SJCRH30 (cell line): Measurements from ENCODE around the gene WLS. TPM values are rescaled to one million over a fixed set of nuclear protein-coding genes. Genes with fewer than 3 reads are reported as not detected.
"Not testable (repeated sequence)": the region's sequence is repeated elsewhere in the genome, so short reads cannot be mapped to it uniquely, and the experiment has no call there.

ENCODE experiments used
- DNase-seq, 2 experiments: peaks; one replicate each; pipeline ENCODE4 v3.0.0-alpha.2; 2015 to 2020
- H3K27ac ChIP-seq: fragments of 250-450 bp; sonication (Bioruptor Pico); 2 replicates; pipeline ENCODE4 v1.5.1; 2020; ENCODE audit warnings: mild to moderate bottlenecking, moderate library complexity
- H3K27me3 ChIP-seq: fragments of 250-450 bp; sonication (Bioruptor Pico); 2 replicates; pipeline ENCODE4 v1.5.1; 2020; ENCODE audit warnings: mild to moderate bottlenecking, moderate library complexity
- H3K36me3 ChIP-seq: fragments of 250-450 bp; sonication (Bioruptor Pico); 2 replicates; pipeline ENCODE4 v1.5.1; 2020; ENCODE audit warnings: mild to moderate bottlenecking, moderate library complexity
- H3K4me1 ChIP-seq: fragments of 250-450 bp; sonication (Bioruptor Pico); 2 replicates; pipeline ENCODE4 v1.5.1; 2020; ENCODE audit warnings: mild to moderate bottlenecking, moderate library complexity
- H3K4me3 ChIP-seq: fragments of 250-450 bp; sonication (Bioruptor Pico); 2 replicates; pipeline ENCODE4 v1.5.1; 2020; ENCODE audit warnings: mild to moderate bottlenecking, moderate library complexity
- H3K9me3 ChIP-seq: fragments of 250-450 bp; sonication (Bioruptor Pico); replicated peaks from 2 replicates; pipeline ENCODE4 v1.5.1; 2020; ENCODE audit warnings: mild to moderate bottlenecking, moderate library complexity
- total RNA-seq: library from RNA; depleted of rRNA; stranded (reverse); fragments of >200 nt; shearing (Covaris generic); gene quantifications from 2 replicates; pipeline ENCODE4 v1.2.3, GENCODE V29; 2014; rRNA removed

WLS gene
- total RNA-seq: 38.1 and 43.2 TPM in 2 replicates

DNA sequence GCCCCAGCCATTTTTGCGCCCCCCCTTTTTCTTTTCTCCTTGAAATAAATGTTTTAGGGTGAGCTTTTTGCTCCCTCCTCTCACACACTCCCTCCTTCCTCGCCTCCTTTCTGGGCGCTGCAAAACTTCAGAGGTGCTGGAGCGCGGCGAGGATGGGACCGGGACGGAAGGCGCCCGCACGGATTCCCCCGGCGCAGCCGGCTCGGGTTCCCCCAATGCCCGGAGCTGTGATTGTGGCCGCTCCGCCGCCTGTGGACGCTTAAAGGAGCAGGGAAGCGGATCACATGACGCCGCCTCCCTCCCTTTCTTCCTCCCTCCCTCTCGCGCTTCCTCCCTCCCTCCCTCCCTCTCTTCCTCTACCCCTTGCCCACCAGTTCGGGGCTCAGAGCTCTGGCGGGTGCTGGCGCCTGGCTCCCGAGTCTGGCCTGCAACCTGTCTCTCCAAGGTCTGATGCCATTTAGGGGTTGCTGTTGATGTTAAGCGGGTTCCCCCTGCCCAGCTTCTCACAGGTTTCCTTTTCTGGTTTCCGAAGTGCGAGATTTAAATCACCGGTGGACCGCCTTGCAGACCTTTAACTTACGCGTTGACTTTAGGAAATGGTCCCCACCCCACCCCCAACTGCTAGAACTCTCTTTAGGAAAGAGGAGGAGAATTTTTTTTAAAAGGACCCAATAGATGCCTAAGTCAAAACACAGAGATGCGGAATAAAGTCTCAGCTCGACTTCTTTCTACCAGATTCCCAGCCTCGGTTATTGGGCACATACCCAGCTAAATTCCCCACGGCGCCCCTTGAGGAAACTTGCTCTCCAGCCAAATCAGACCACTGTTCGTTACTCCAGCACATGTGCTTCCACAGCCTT is at the start of gene WLS:
WLS (minus strand) TSS at position 235 of the 860 bp plus-strand sequence; CDS start at position 11, 224 bp downstream.
- H3K4me1 ChIP-seq: peaks cover 7% of the 10 kb centered on the region
- H3K27me3 ChIP-seq: no peaks in the 10 kb centered on the region
- peak; percentile 87 to 91 for DNase-seq
- peak within 1 kb of the TSS; percentile 74 for H3K4me3 ChIP-seq
- no peaks in the 10 kb centered on the region for H3K36me3 ChIP-seq
- no peaks in the 10 kb centered on the region for H3K9me3 ChIP-seq
- peak within 1 kb of the TSS; percentile 66 for H3K27ac ChIP-seq

- no peaks in the 10 kb centered on the region for H3K9me3 ChIP-seq
- no peaks in the 10 kb centered on the region for H3K27me3 ChIP-seq
- H3K4me1 ChIP-seq: no peaks in the 10 kb centered on the region
- H3K4me3 ChIP-seq: no peak overlapping the region
- no peak for DNase-seq
- no peak overlapping the region for H3K27ac ChIP-seq
- H3K36me3 ChIP-seq: no peaks in the 10 kb centered on the region
Measured at GRCh38 chr1:68280286-68280685, 48.0 kb upstream of the WLS start.

DNA sequence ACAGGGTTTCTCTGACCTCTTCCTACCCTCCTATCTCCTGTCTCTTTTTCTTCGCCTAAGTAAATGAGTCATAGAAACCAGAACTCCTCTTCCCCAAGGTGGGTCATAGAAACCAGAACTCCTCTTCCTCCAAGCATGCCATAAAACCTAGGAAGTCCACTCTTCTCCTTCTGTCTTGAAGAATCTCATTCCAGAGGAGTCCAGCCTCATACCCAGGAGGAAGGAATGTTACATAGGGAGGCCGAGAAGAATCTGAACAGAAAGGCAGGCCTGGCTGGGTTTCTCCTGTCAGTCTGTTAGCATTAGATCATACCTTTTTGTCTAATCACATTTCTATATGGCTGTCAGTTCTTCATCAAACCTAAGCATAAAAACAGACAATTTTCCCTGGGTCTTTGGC is 47.5 kb upstream of the WLS start:
- Histone ChIP-seq H3K4me3 (no peak overlapping the region), H3K36me3 (no peaks in the 10 kb centered on the region), H3K9me3 (no peaks in the 10 kb centered on the region), H3K4me1 (no peaks in the 10 kb centered on the region), H3K27ac (no peak overlapping the region), H3K27me3 (no peaks in the 10 kb centered on the region)
- no peak for DNase-seq

GRCh38 chr1:68278221-68278620 is 45.9 kb upstream of the WLS start:
- Histone ChIP-seq H3K27ac (no peak overlapping the region), H3K27me3 (no peaks in the 10 kb centered on the region), H3K36me3 (no peaks in the 10 kb centered on the region), H3K9me3 (no peaks in the 10 kb centered on the region), H3K4me1 (no peaks in the 10 kb centered on the region), H3K4me3 (no peak overlapping the region)
- DNase-seq: no peak

DNA sequence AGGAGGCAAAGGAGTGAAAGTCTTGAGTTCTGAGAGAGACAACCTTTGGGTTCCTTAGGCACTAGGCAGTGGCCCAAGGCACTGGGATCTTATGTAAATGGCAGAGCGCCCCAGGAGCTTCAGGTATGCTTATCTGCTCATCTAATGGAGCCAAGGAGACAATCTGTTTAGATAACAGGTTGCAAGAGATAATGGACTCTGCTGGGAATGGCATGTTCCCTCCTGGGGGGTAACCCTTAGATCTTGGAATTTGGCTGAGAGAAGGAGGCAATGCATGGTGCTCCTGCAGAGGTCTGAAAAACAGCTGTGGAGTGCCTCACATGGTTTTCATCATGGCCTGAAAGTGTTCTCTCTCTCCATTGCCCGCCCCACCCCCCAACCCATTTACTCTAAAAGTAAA is 44.1 kb upstream of the WLS start:
- no peaks in the 10 kb centered on the region for H3K27me3 ChIP-seq
- no peak overlapping the region for H3K27ac ChIP-seq
- DNase-seq: no peak
- H3K4me3 ChIP-seq: no peak overlapping the region
- H3K4me1 ChIP-seq: no peaks in the 10 kb centered on the region
- H3K36me3 ChIP-seq: no peaks in the 10 kb centered on the region
- H3K9me3 ChIP-seq: no peaks in the 10 kb centered on the region

DNA sequence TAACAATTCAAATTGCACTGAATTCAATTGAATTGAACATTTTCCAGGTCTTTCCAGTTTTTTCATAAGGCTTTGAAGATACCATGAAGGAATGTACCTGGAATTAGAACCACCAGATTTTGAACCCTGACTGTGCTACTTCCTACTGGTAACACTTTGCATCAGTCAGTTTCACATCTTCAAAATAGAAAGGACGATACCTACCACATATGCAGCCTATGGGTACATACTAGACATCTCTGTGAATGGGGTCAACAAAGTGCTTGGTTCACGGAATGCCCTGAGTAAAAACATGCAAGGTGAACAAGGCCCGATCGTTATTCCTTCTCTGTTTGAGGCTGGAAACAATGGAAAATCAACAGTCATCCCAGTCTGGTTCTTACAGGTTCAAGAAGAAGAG is 41.2 kb upstream of the WLS start:
- H3K27me3 ChIP-seq: no peaks in the 10 kb centered on the region
- no peak for DNase-seq
- no peaks in the 10 kb centered on the region for H3K9me3 ChIP-seq
- no peak overlapping the region for H3K27ac ChIP-seq
- H3K36me3 ChIP-seq: no peaks in the 10 kb centered on the region
- H3K4me1 ChIP-seq: no peaks in the 10 kb centered on the region
- no peak overlapping the region for H3K4me3 ChIP-seq

GRCh38 chr1:68271596-68271995 is 39.3 kb upstream of the WLS start:
- H3K27me3 ChIP-seq: no peaks in the 10 kb centered on the region
- H3K36me3 ChIP-seq: no peaks in the 10 kb centered on the region

DNA sequence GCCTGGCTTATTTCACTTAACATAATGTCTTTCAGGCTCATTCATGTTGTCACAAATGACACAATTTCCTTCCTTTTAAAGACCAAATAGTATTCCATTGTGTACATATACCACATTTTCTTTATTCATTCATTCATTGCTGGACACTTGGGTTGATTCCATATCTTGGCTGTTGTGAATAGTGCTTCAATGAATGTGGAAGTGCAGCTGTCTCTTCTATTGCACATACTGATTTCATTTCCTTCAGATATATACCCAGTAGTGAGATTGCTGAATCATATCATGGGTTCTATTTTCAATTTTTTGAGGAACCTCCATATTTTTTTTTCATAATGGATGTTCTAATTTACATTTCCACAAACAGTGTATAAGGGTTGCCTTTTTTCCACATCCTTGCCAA is 38.6 kb upstream of the WLS start:
- H3K27ac ChIP-seq: no peak overlapping the region
- H3K36me3 ChIP-seq: no peaks in the 10 kb centered on the region
- no peak overlapping the region for H3K4me3 ChIP-seq
- no peak for DNase-seq
- no peaks in the 10 kb centered on the region for H3K9me3 ChIP-seq
- no peaks in the 10 kb centered on the region for H3K27me3 ChIP-seq
- no peaks in the 10 kb centered on the region for H3K4me1 ChIP-seq

More at GRCh38 chr1:68271596-68271995, 39.3 kb upstream of the WLS start:
- no peak overlapping the region for H3K27ac ChIP-seq
- DNase-seq: no peak
- no peaks in the 10 kb centered on the region for H3K4me1 ChIP-seq
- H3K4me3 ChIP-seq: no peak overlapping the region
- no peaks in the 10 kb centered on the region for H3K9me3 ChIP-seq

- Histone ChIP-seq H3K4me1 (no peaks in the 10 kb centered on the region), H3K4me3 (no peak overlapping the region), H3K27me3 (no peaks in the 10 kb centered on the region), H3K27ac (no peak overlapping the region), H3K9me3 (no peaks in the 10 kb centered on the region), H3K36me3 (no peaks in the 10 kb centered on the region)
- DNase-seq: peak in 1 of 2 experiments; percentile 6
Measured at GRCh38 chr1:68269637-68270430, 37.5 kb upstream of the WLS start.

DNA sequence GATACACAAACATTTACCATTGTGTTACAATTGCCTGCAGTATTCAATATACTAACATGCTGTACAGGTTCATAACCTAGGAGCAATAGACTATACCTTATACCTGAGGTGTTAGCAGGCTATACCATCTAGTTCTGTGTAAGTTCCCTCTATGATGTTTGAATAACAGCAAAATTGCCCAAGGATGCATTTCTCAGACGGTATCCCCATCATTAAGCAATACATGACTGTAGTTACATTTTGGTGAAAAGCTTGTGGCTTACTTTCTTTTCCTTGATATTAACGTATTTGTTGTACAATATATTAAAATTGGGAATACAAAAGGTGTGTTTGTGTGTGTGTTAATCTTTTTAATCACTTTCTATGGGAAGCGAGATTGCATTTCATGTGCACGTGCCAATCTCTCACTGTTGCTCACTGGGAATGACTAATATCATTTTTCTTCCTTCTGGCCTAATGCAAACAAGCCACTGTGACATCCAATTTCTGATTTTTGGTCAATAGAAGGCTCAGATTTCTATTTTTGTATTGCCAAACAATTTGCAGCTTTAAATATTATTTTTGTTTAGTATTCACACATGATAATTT is 36.7 kb upstream of the WLS start:
- DNase-seq: no peak
- no peak overlapping the region for H3K4me3 ChIP-seq
- no peaks in the 10 kb centered on the region for H3K27me3 ChIP-seq

GRCh38 chr1:68256824-68257223 is 24.5 kb upstream of the WLS start:
- not testable (repeated sequence) for H3K36me3 ChIP-seq, H3K4me1 ChIP-seq, H3K27me3 ChIP-seq, H3K27ac ChIP-seq, H3K9me3 ChIP-seq, H3K4me3 ChIP-seq
- DNase-seq: peak in 1 of 2 experiments; percentile 3

More for the DNA sequence above, 36.7 kb upstream of the WLS start:
- H3K4me1 ChIP-seq: no peaks in the 10 kb centered on the region
- no peaks in the 10 kb centered on the region for H3K36me3 ChIP-seq
- H3K27ac ChIP-seq: no peak overlapping the region
- H3K9me3 ChIP-seq: no peaks in the 10 kb centered on the region

DNA sequence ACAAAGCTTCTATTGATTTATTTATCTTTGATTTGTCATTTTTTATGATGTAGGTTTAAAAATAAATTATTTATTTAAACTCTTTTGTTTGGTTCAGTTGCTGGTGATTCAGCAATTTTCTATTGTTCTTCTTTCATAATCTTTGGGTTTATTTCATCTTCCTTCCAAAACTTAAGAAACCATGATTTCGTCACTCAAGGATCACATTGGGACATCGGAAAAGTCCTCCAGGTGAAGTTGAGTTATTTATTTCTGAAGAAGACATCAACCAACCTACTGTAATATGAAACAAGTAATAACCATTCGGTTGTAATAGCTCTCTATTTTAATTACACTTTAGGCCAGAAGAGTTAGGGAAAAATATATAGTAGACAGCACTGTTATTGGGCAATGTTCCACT is 23.0 kb upstream of the WLS start:
- no peaks in the 10 kb centered on the region for H3K4me1 ChIP-seq
- no peak overlapping the region for H3K27ac ChIP-seq
- H3K9me3 ChIP-seq: no peaks in the 10 kb centered on the region
- no peak for DNase-seq
- H3K36me3 ChIP-seq: no peaks in the 10 kb centered on the region
- no peaks in the 10 kb centered on the region for H3K27me3 ChIP-seq
- H3K4me3 ChIP-seq: no peak overlapping the region

DNA sequence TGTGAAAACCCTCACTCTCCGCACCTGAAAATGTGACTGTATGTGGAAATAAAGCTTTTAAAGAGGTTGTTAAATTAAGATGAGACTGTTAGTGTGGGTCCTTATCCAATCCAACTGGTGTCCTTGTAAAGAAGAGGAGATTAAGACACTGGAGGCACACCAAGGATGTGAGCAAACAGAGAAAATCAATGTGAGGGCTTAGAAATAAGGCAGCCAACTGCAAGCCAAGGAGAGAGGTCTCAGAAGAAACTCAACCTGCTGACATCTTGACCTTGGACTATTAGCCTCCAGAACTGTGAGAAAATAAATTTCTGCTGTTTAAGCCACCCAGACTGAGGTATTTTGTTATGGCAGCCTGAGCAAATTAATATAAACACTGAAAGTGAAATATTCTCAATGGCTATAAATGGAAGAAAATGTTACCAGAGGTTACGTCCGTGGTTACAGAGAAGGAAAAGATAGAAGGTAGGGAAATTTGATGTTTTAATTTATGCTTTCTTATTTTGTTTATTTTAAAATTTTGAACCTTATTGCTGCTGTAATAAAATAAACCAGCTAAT is 22.4 kb upstream of the WLS start:
- Histone ChIP-seq H3K27me3 (no peaks in the 10 kb centered on the region), H3K4me1 (no peaks in the 10 kb centered on the region), H3K27ac (no peak overlapping the region), H3K4me3 (no peak overlapping the region), H3K9me3 (no peaks in the 10 kb centered on the region), H3K36me3 (no peaks in the 10 kb centered on the region)
- DNase-seq: no peak

DNA sequence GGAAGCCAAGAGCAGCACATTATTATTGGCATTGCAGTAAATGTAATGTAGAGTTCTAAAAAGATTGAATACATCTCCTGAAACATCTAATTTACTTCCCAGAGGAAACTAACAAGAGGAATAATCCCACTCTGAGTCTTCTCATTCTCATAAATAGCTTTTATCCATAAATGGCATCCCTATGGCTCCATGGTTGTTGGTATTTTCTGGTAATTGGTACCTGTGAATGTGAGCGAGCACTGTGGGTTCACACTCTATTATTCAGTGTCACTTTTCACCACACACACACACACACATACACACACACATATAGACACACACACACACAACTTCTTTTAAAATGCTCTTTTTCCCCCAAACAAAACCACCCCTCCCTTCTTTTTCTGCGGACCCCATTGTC is 4.7 kb upstream of the WLS start:
- no peaks in the 10 kb centered on the region for H3K9me3 ChIP-seq
- peaks cover 5% of the 10 kb centered on the region for H3K4me1 ChIP-seq
- H3K4me3 ChIP-seq: no peak overlapping the region
- H3K27me3 ChIP-seq: no peaks in the 10 kb centered on the region
- no peaks in the 10 kb centered on the region for H3K36me3 ChIP-seq
- DNase-seq: no peak
- H3K27ac ChIP-seq: no peak overlapping the region

DNA sequence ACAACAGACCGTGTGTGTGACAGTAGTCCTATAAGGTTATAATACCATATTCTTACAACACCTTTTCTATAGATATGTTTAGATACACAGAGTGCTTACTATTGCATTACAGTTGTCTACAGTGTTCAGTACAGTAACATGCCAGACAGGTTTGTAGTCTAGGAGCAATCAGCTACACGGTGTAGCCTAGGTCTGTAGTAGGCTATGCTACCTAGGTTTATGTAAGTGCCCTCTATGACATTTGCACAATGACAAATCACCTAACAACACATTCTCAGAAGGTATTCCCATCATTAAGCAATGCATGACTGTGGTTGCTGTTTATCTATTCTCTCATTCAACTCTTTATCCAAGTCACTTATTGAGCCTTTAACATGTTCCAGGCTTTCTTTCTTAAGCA is 1.8 kb upstream of the WLS start:
- Histone ChIP-seq H3K4me3 (no peak overlapping the region), H3K36me3 (no peaks in the 10 kb centered on the region), H3K27ac (no peak overlapping the region), H3K9me3 (no peaks in the 10 kb centered on the region), H3K27me3 (no peaks in the 10 kb centered on the region), H3K4me1 (peaks cover 7% of the 10 kb centered on the region)
- no peak for DNase-seq
